ENCODE measurements around the gene ZNF518A. TPM values are rescaled to one million over a fixed set of nuclear protein-coding genes. Genes with fewer than 3 reads are reported as not detected.

The ZNF518A gene
- total and polyA plus RNA-seq, 2 of the 13 experiments (the other 11 are each of a cell fraction or from before 2014, with no cell fraction given): 21.7 to 37.1 TPM

- no peak for ATAC-seq
- ChIA-PET POLR2A (no interaction called here), CTCF (ENCODE audit: low intra/inter-chr PET ratio, low total read pairs) (no interaction called here)
- Histone ChIP-seq H2AFZ (ENCODE audit: low read length) (no peak overlapping the region), H3K79me2 (ENCODE audit: insufficient read depth, low read length) (no peaks in the 10 kb centered on the region), H3K4me1 (ENCODE audit: insufficient read depth, low read length) (no peaks in the 10 kb centered on the region), H4K20me1 (ENCODE audit: insufficient read depth, low read length) (no peaks in the 10 kb centered on the region), H3K27me3 (ENCODE audit: control insufficient read depth in 1 of 2, insufficient read depth in 2 of 2, low read length in 2 of 2) (peaks cover 2% of the 10 kb centered on the region in 2 experiments; a peak in 1 of 5 replicates), H3K4me2 (ENCODE audit: low read depth, low read length) (no peak overlapping the region), H3K36me3 (replicated peaks in 1 of 2; ENCODE audit: control insufficient read depth in 1 of 2, insufficient read depth in 2 of 2, low read length in 2 of 2) (no peaks in the 10 kb centered on the region), H3K9ac (ENCODE audit: insufficient read depth, low read depth, low read length) (no peak overlapping the region), H3K4me3 (replicated peaks in 1 of 3; ENCODE audit: insufficient read depth in 1 of 3, low read depth in 2 of 3, low read length in 3 of 3) (no peak overlapping the region), H3K27ac (ENCODE audit: extremely low read length, insufficient read depth, low read length) (no peak overlapping the region), H3K9me3 (ENCODE audit: low read length) (no peaks in the 10 kb centered on the region)
- BruUV-seq (replicated peaks): no TSS peak
- DNase-seq (ENCODE audit: low spot score): no peak
- TF ChIP-seq SOX5 (CRISPR knock-in tag; IDR thresholded peaks at IDR 0.05; ENCODE audit: borderline replicate concordance) (no peak), MTF2 (CRISPR knock-in tag; IDR thresholded peaks at IDR 0.05; ENCODE audit: borderline replicate concordance) (no peak), CHD2 (IDR thresholded peaks at IDR 0.05; ENCODE audit: low read depth, low read length) (no peak), EP300 (IDR thresholded peaks at IDR 0.05; ENCODE audit: low read depth in 2 of 2, low read length in 2 of 2) (no peak), EP300 (CRISPR knock-in tag; IDR thresholded peaks at IDR 0.05; ENCODE audit: borderline replicate concordance) (no peak), GPBP1L1 (CRISPR knock-in tag; IDR thresholded peaks at IDR 0.05) (no peak), ZNF33B (CRISPR knock-in tag; IDR thresholded peaks at IDR 0.05) (no peak), ZNF503 (CRISPR knock-in tag; IDR thresholded peaks at IDR 0.05) (no peak), PRMT3 (CRISPR knock-in tag; IDR thresholded peaks at IDR 0.05; ENCODE audit: borderline replicate concordance, low read depth) (no peak), FOXO1 (CRISPR knock-in tag; IDR thresholded peaks at IDR 0.05) (no peak), ZNF616 (CRISPR knock-in tag; IDR thresholded peaks at IDR 0.05; ENCODE audit: low read depth) (no peak), ZFP62 (CRISPR knock-in tag; IDR thresholded peaks at IDR 0.05) (no peak), ZNF746 (CRISPR knock-in tag; IDR thresholded peaks at IDR 0.05) (no peak), PHB2 (IDR thresholded peaks at IDR 0.05; ENCODE audit: partially characterized antibody) (no peak), ZBTB7A (CRISPR knock-in tag; IDR thresholded peaks at IDR 0.05) (no peak), NCOA5 (CRISPR knock-in tag; IDR thresholded peaks at IDR 0.05) (no peak), ZNF253 (CRISPR knock-in tag; IDR thresholded peaks at IDR 0.05; ENCODE audit: borderline replicate concordance) (no peak)
- in situ Hi-C loops (cut with HindIII; ENCODE audit: extremely low pct_ligation_motif_present, low pct_unique_long_range_greater_than_20kb) (no loop called here), intact Hi-C loops (cut with micrococcal nuclease; ENCODE audit: unreplicated experiment) (no loop called here)
- FAIRE-seq: no peak
- 58% methylated on average over 7 of the region's 7 CpGs for WGBS (ENCODE audit: low lambda C conversion rate)
Observed at GRCh38 chr10:96112531-96112930, 17.6 kb upstream of the ZNF518A start.
